ENCODE measurements around the gene RFC1. TPM values are rescaled to one million over a fixed set of nuclear protein-coding genes. Genes with fewer than 3 reads are reported as not detected.

The RFC1 gene
- total RNA-seq, 1 experiment from 2014 or later: 44.7 TPM

DNA sequence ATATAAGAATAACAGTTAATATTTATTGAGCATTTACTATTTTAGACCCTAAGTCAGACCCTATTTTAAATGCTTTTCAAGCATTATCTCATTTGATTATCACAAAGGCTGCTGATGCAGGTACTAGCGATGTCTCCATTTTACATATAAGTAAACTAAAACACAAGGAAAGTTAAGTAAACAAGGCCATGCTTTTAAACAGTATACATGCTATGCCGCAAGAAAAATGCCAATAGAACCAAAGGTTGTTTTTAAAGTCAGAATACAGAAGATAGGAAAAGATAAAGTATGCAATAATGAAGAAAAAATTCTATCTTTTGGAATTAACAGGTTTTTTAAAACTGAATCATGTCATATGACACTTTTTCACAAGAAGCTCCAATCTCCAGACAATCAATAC lies 26.2 kb downstream of the RFC1 start:
- no peak for DNase-seq
- no peak overlapping the region for H3K4me3 ChIP-seq (ENCODE audit: insufficient read depth, low read depth, low read length)
- H3K27me3 ChIP-seq (ENCODE audit: control insufficient read depth, insufficient read depth, low read length): no peaks in the 10 kb centered on the region
- H3K36me3 ChIP-seq (replicated peaks; ENCODE audit: control insufficient read depth, insufficient read depth, low read length): no peaks in the 10 kb centered on the region; the same call in 1 of the 2 replicates

DNA sequence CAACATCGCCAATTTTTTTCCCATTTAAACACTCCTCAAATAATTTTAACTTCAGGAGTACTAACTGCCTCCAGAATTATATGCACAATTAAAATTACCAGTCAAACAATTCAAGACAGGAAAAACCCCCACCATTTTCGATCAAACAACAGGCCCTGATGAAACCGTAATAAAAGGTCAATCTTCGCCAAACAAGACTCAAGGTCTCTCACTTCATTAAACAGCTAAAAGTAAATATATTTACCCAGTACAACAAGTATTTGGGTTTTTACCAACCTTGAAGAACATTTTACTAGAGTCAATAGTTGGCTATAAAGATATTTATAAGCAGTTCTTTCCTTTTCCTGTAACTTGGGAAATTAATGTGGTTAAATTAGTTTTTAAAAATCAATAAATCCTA lies 28.3 kb downstream of the RFC1 start:
- Histone ChIP-seq H3K27me3 (ENCODE audit: control insufficient read depth, insufficient read depth, low read length) (no peaks in the 10 kb centered on the region), H3K36me3 (replicated peaks; ENCODE audit: control insufficient read depth, insufficient read depth, low read length) (no peaks in the 10 kb centered on the region), H3K4me3 (ENCODE audit: insufficient read depth, low read depth, low read length) (no peak overlapping the region)
- DNase-seq: no peak

DNA sequence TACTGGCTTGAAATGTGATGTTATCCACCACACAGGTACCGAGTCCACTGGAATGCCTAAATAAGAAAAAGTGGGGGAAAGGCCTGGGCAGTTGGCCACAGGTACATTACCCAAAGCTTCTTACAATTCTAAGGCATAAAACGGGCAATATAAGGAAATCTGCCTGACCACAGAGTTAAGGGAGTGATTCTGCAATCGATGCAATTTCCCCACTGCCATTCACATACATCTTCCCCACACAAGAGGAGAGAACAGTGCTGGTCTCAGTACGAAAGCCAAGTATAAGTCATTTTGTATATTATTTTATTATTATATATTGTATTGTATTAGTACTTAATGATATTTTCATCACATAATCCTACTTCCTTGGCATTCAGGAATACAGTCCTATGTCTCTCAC lies 30.6 kb downstream of the RFC1 start:
- DNase-seq: no peak
- Histone ChIP-seq H3K36me3 (replicated peaks; ENCODE audit: control insufficient read depth, insufficient read depth, low read length) (no peaks in the 10 kb centered on the region), H3K27me3 (ENCODE audit: control insufficient read depth, insufficient read depth, low read length) (no peaks in the 10 kb centered on the region), H3K4me3 (ENCODE audit: insufficient read depth, low read depth, low read length) (no peak overlapping the region)

DNA sequence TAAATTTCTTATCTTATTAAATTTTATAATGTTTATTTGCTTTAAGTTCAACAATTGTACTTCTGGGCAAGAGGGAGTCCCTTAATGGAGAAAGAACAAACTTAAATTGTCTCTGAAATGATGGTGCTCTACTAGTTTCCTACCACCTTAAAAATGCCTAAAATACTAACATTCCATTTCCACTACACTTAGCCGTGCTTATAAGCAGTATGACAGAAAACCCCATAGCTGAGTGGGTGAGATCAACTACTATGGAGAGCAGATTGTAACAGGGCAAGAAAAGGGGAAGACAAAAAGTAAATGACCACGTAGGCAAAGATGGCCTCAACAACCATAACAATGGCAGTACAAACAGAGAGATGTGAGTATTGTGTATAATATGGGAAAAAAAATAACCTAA lies 35.0 kb downstream of the RFC1 start:
- Histone ChIP-seq H3K36me3 (replicated peaks; ENCODE audit: control insufficient read depth, insufficient read depth, low read length) (peaks cover 1% of the 10 kb centered on the region), H3K27me3 (ENCODE audit: control insufficient read depth, insufficient read depth, low read length) (no peaks in the 10 kb centered on the region), H3K4me3 (ENCODE audit: insufficient read depth, low read depth, low read length) (no peak overlapping the region)
- no peak for DNase-seq

DNA sequence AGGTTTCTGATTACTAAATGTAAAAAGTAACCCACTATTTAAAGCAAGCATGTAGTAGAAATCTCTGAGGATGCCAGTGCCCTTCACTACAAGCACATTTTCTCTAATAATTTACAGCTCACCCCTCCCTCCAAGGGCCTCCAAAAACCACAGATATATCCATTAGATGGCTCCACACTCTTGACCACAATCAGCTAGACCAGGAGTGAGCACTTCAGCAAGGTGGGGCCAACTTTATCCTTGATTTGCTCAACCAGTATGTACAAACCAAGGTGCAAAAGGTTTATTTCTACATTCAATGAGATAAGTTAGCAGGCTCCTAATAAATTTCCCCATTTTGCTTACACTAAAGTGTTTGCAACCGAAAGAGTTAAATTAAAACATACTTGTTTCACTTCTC lies 35.8 kb downstream of the RFC1 start:
- Histone ChIP-seq H3K27me3 (ENCODE audit: control insufficient read depth, insufficient read depth, low read length) (no peaks in the 10 kb centered on the region), H3K4me3 (ENCODE audit: insufficient read depth, low read depth, low read length) (no peak overlapping the region), H3K36me3 (replicated peaks; ENCODE audit: control insufficient read depth, insufficient read depth, low read length) (peaks cover 1% of the 10 kb centered on the region)
- DNase-seq: no peak

DNA sequence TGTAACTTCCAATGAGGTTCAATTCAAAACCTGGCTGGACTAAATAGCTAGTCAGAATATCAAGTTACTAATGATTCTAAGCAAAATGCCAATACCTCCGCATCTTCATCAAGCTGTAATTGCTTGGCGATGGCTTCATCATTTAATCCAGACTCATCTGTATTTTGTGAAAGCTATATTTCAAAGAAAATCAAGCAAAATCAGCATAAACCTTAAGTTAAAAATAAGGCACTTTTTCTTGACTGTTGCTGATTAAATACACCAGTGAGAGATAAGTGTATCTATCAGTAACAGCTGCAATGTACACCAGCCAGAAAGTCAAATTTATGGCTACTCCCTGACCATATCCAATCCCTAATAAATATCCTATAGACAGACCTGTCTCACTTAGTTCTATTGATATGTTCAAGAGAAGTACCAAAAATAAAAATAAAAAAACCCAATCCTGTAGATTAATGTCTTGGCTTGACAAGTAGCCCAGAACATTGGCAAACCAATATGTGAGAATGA lies 39.6 kb downstream of the RFC1 start:
- H3K36me3 ChIP-seq (replicated peaks; ENCODE audit: control insufficient read depth, insufficient read depth, low read length): peaks cover 1% of the 10 kb centered on the region
- no peak for DNase-seq
- H3K27me3 ChIP-seq (ENCODE audit: control insufficient read depth, insufficient read depth, low read length): no peaks in the 10 kb centered on the region
- no peak overlapping the region for H3K4me3 ChIP-seq (ENCODE audit: insufficient read depth, low read depth, low read length)

DNA sequence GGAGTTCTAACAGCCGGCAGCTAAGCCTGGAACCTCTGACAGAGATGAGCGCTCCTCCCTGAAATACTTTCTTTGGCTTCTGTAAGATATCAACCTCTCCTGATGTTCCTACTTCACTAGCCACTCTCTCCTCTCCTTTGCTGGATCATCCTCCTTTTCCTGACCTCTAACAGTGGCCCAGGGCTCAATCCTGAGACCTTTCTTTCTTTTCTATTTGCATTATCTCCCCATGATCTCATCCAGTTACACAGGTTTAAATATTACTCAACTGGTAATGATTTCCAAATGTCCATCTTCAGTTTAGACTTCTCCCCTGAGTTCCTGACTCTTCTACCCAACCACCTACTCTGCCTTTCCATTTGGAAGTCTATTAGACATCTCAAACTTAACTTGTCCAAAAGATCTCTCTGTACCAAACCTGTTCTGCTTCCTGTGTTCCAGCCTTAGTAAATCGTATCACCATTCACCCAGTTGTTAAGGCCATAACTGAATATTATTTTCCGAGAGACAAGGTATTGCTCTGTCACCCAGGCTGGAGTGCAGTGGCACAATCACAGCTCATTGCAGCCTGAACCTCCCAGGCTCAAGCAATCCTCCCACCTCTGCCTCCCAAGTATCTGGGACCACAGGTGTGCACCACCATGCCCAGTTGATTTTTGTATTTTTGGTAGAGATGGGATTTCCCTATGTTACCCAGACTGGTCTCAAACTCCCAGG lies 41.1 kb downstream of the RFC1 start:
- no peak overlapping the region for H3K4me3 ChIP-seq (ENCODE audit: insufficient read depth, low read depth, low read length)
- H3K36me3 ChIP-seq (replicated peaks; ENCODE audit: control insufficient read depth, insufficient read depth, low read length): peaks cover 3% of the 10 kb centered on the region
- H3K27me3 ChIP-seq (ENCODE audit: control insufficient read depth, insufficient read depth, low read length): no peaks in the 10 kb centered on the region
- no peak for DNase-seq

DNA sequence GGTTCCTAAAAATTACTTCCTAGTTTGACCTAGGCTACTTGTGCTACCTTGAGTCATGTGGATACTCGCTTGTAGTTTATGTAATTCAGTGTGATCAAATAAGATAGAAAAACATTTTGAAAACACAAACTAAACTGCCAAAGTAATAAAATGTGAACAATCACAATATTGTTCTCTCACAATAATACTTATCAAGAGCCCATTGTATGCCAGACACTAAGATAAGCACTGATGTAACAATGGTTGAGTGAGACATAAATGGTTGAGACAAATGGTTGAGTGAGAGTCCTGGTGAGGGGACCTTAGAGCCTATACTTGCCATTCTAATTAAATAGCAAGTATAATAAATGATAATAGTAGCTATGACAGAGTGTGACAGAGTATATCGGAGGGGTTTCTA lies 41.7 kb downstream of the RFC1 start:
- H3K4me3 ChIP-seq (ENCODE audit: insufficient read depth, low read depth, low read length): no peak overlapping the region
- DNase-seq: no peak
- peaks cover 3% of the 10 kb centered on the region for H3K36me3 ChIP-seq (replicated peaks; ENCODE audit: control insufficient read depth, insufficient read depth, low read length)
- H3K27me3 ChIP-seq (ENCODE audit: control insufficient read depth, insufficient read depth, low read length): no peaks in the 10 kb centered on the region

DNA sequence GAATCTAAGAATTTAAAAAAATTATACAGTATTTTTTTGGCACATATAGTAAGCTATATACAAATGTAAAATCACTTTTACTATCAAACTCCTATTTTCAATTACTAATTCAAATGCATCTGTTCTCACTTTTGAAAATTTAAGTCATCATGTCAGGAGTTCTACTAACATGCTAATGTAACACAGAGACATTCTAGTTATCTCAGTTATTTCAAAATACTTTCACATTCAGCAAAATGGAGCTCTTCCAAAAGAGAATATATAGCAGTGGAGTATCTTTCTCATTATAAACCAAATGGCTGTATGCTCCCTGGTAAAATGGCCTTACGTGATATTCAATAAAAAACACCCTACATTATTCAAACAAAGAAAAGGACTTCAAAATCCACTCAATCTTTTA lies 42.3 kb downstream of the RFC1 start:
- Histone ChIP-seq H3K4me3 (ENCODE audit: insufficient read depth, low read depth, low read length) (no peak overlapping the region), H3K27me3 (ENCODE audit: control insufficient read depth, insufficient read depth, low read length) (no peaks in the 10 kb centered on the region), H3K36me3 (replicated peaks; ENCODE audit: control insufficient read depth, insufficient read depth, low read length) (peaks cover 3% of the 10 kb centered on the region)
- no peak for DNase-seq

DNA sequence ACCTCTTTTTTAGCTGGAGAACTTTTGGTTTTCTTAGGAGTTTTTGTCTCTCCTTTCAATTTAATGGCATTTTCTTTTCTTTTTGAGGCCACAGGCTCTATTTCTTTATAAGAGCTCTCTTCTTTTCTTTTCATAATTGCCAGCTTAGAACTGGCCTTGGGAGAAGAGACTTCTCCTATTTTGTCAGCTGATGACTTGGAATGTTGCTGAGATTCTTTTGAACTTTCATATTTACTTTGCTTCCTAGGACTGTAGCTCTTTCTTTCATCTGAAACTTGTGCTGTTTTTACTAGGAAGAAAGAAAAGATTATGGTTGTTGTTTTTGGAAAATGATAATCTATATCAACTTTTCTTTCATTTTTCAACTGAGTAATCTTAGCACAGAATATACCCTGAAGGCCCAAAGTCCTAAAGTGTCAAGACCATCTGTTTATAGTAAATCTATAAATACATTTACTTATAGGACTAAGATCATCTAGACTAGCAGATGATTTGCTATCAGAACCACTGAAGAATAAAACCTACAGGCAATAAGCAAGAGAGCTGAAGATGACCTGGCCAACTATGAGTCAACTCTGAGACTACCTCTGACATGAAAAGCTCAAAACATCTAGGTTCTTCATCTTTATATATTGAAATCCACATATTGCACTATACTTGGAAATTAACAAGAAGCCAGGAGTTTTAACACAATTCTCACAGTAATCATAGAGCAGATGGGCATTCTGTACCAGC lies 45.6 kb downstream of the RFC1 start:
- no peak for DNase-seq
- H3K36me3 ChIP-seq (replicated peaks; ENCODE audit: control insufficient read depth, insufficient read depth, low read length): peaks cover 2% of the 10 kb centered on the region
- H3K27me3 ChIP-seq (ENCODE audit: control insufficient read depth, insufficient read depth, low read length): no peaks in the 10 kb centered on the region
- H3K4me3 ChIP-seq (ENCODE audit: insufficient read depth, low read depth, low read length): no peak overlapping the region

GRCh38 chr4:39319676-39320075 lies 46.5 kb downstream of the RFC1 start:
- DNase-seq: no peak
- Histone ChIP-seq H3K4me3 (ENCODE audit: insufficient read depth, low read depth, low read length) (no peak overlapping the region), H3K36me3 (replicated peaks; ENCODE audit: control insufficient read depth, insufficient read depth, low read length) (peaks cover 2% of the 10 kb centered on the region), H3K27me3 (ENCODE audit: control insufficient read depth, insufficient read depth, low read length) (no peaks in the 10 kb centered on the region)

GRCh38 chr4:39312816-39313215 lies 53.3 kb downstream of the RFC1 start:
- peaks cover 11% of the 10 kb centered on the region for H3K36me3 ChIP-seq (replicated peaks; ENCODE audit: control insufficient read depth, insufficient read depth, low read length)

DNA sequence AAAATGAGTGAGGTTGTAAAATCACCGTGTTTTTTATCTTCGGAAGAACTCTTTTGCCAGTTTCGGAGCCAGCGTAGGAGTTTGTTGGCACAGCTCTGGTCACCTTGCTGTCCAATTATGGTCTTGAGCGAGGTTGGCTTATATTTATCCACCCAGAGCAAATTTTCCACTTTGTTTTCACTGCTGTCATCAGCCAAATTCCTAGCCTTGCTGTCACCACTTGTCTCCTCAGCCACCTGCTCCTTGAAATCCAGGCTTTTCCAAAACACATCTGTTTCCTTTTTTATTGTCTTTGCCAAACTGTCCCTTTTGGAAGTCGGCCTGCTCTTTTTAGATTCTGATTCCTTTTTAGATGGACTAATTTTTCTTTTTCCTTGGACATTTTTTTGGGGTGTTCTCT lies 57.6 kb downstream of the RFC1 start:
- Histone ChIP-seq H3K36me3 (replicated peaks; ENCODE audit: control insufficient read depth, insufficient read depth, low read length) (peaks cover 13% of the 10 kb centered on the region), H3K27me3 (ENCODE audit: control insufficient read depth, insufficient read depth, low read length) (no peaks in the 10 kb centered on the region), H3K4me3 (ENCODE audit: insufficient read depth, low read depth, low read length) (no peak overlapping the region)
- no peak for DNase-seq

More at GRCh38 chr4:39312816-39313215, 53.3 kb downstream of the RFC1 start:
- H3K4me3 ChIP-seq (ENCODE audit: insufficient read depth, low read depth, low read length): no peak overlapping the region
- no peaks in the 10 kb centered on the region for H3K27me3 ChIP-seq (ENCODE audit: control insufficient read depth, insufficient read depth, low read length)
- DNase-seq: no peak

DNA sequence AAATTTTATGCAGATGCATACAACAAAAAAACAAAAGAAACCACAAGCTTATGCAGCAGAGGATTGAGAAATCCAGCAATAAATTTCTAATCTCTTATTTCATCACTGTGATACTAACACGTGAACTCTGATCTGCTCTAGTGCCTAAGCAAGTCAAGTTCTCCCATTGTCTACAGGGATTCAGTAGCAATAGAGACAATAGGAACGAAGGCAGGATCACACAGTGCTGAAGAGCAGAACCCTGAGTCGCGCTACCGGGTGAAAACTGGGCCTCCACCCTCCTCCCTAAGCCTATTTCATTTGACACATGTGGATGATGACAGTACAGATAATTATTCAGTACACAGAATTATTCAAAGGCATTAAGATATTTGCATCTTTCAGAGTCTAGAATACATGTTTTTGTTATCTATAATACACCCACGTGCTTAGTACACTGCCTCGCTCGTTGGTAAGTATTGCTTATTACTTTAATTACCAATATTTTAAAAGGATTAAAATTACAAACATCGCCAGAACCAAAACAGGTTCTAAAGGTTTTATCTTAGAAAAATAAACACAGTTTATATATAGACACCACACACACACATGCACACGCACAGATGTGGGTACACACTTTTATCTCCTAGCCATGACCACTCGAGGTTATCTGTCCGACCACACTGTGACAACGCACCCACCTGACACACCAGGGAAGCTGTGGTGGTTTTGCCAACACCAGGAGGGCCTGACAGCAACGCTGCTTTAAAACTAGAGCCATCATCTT lies 60.1 kb downstream of the RFC1 start:
- no peak for DNase-seq
- no peaks in the 10 kb centered on the region for H3K27me3 ChIP-seq (ENCODE audit: control insufficient read depth, insufficient read depth, low read length)
- no peak overlapping the region for H3K4me3 ChIP-seq (ENCODE audit: insufficient read depth, low read depth, low read length)
- peaks cover 11% of the 10 kb centered on the region for H3K36me3 ChIP-seq (replicated peaks; ENCODE audit: control insufficient read depth, insufficient read depth, low read length)

GRCh38 chr4:39304651-39305050 lies 61.5 kb downstream of the RFC1 start:
- no peak for DNase-seq
- Histone ChIP-seq H3K4me3 (ENCODE audit: insufficient read depth, low read depth, low read length) (no peak overlapping the region), H3K27me3 (ENCODE audit: control insufficient read depth, insufficient read depth, low read length) (no peaks in the 10 kb centered on the region), H3K36me3 (replicated peaks; ENCODE audit: control insufficient read depth, insufficient read depth, low read length) (peaks cover 16% of the 10 kb centered on the region)

Measured in H7 (cell line).